HCT116 (cell line): ENCODE measurements around the gene SBF1. TPM values are rescaled to one million over a fixed set of nuclear protein-coding genes. Genes with fewer than 3 reads are reported as not detected.

Experiments
- ATAC-seq: fragments of 200-7000 bp; cut with Tn5 transposase; 2 replicates; pipeline ENCODE4 v1.9.1; 2020; ENCODE audit warnings: mild to moderate bottlenecking, moderate library complexity
- BruUV-seq: library from RNA; stranded (reverse); fragments of 400-500 nt; replicated peaks from 2 replicates; lab custom pipeline; 2021; lab: Mats Ljungman, UMichigan
- CTCF ChIA-PET: fragments of 300-600 bp; sonication (Branson Sonifier 250); formaldehyde crosslinking; loops from one replicate; lab custom pipeline; 2021; ENCODE audit warnings: antibody characterized with exemption; lab: Charles Lee
- POLR2A ChIA-PET: fragments of 300-600, 350-600 bp; sonication (Branson Sonifier 250); formaldehyde crosslinking; loops from one replicate; lab custom pipeline; 2021; ENCODE audit warnings: antibody characterized with exemption; lab: Charles Lee
- RAD21 ChIA-PET, 2 experiments: fragments of 300-600 bp; sonication (Branson Sonifier 250); formaldehyde crosslinking; loops; one replicate each; lab custom pipeline; 2023; ENCODE audit warnings: low total read pairs in 2 of 2; ENCODE audit not compliant: uncharacterized antibody in 2 of 2, unreplicated experiment in 2 of 2, low non-redundant PET in 1 of 2; lab: Charles Lee
- DNase-seq: peaks from one replicate; pipeline ENCODE4 v3.0.0-alpha.2; 2010; ENCODE audit warnings: low read depth, low spot score
- H2AFZ ChIP-seq: fragments of 200-600 bp; shearing (Covaris generic), sonication (generic); 2 replicates; pipeline ENCODE4 v1.6.1; 2017; ENCODE audit warnings: low read depth, mixed run types, mixed read lengths, antibody characterized with exemption, low read length; ENCODE audit not compliant: poor library complexity, severe bottlenecking
- H3K27ac ChIP-seq: 2 replicates; pipeline ENCODE4 v1.5.1; 2012; ENCODE audit warnings: low read depth, low read length
- H3K27me3 ChIP-seq: fragments of 200-600 bp; sonication (generic); 2 replicates; pipeline ENCODE4 v1.6.1; 2016; ENCODE audit warnings: mixed run types, low read length, mixed read lengths; ENCODE audit not compliant: insufficient read depth
- H3K36me3 ChIP-seq, 2 experiments: fragments of 200-500 bp in 1 of 2; fragments of 200-600 bp in 1 of 2; sonication (Bioruptor generic) in 1 of 2; sonication (generic) in 1 of 2; 2 replicates each; pipeline versions ENCODE4 v1.5.1 to v1.6.1; 2014 to 2016; ENCODE audit warnings: low read length in 2 of 2, inconsistent platforms in 1 of 2, mixed read lengths in 1 of 2, mixed run types in 1 of 2; ENCODE audit not compliant: insufficient read depth in 2 of 2, control insufficient read depth in 1 of 2
- H3K4me1 ChIP-seq, 2 experiments: fragments of 200-600 bp in 1 of 2; sonication (generic) in 1 of 2; 2 replicates each; pipeline versions ENCODE4 v1.5.1 to v1.6.1; 2012 to 2017; ENCODE audit warnings: low read length in 2 of 2, inconsistent platforms in 1 of 2, mild to moderate bottlenecking in 1 of 2, mixed read lengths in 1 of 2, mixed run types in 1 of 2, moderate library complexity in 1 of 2; ENCODE audit not compliant: insufficient read depth in 2 of 2, control insufficient read depth in 1 of 2
- H3K4me2 ChIP-seq: fragments of 200-600 bp; sonication (generic); 2 replicates; pipeline ENCODE4 v1.6.1; 2017; ENCODE audit warnings: mixed run types, low read length, mixed read lengths
- H3K4me3 ChIP-seq, 2 experiments: fragments of 200-600 bp in 1 of 2; sonication (generic) in 1 of 2; replicated peaks in 1 of 2; 2 replicates each; pipeline ENCODE4 v1.5.1; 2011 to 2016; ENCODE audit warnings: low read length in 2 of 2, control low read depth in 1 of 2, low read depth in 1 of 2, mild to moderate bottlenecking in 1 of 2, mixed read lengths in 1 of 2, mixed run types in 1 of 2
- H3K79me2 ChIP-seq: fragments of 200-600 bp; sonication (generic); 2 replicates; pipeline ENCODE4 v1.6.1; 2017; ENCODE audit warnings: mild to moderate bottlenecking, mixed run types, low read length, moderate library complexity, mixed read lengths; ENCODE audit not compliant: insufficient read depth
- H3K9ac ChIP-seq: fragments of 200-600 bp; sonication (generic); 2 replicates; pipeline ENCODE4 v1.6.1; 2016; ENCODE audit warnings: low read length, mixed read lengths
- H3K9me2 ChIP-seq: fragments of 200-600 bp; sonication (generic), shearing (Covaris generic); 2 replicates; pipeline ENCODE4 v1.6.1; 2017; ENCODE audit warnings: mixed run types, mild to moderate bottlenecking, moderate library complexity; ENCODE audit not compliant: insufficient read depth
- H3K9me3 ChIP-seq, 2 experiments: fragments of 200-500 bp in 1 of 2; fragments of 200-600 bp in 1 of 2; sonication (Bioruptor generic) in 1 of 2; sonication (generic) in 1 of 2; 2 replicates each; pipeline ENCODE4 v1.6.1; 2014 to 2017; ENCODE audit warnings: low read length in 2 of 2, mixed read lengths in 2 of 2, inconsistent platforms in 1 of 2, low read depth in 1 of 2, mild to moderate bottlenecking in 1 of 2, mixed run types in 1 of 2, moderate library complexity in 1 of 2; ENCODE audit not compliant: control insufficient read depth in 1 of 2, insufficient read depth in 1 of 2
- H4K20me1 ChIP-seq: fragments of 200-600 bp; sonication (generic), shearing (Covaris generic); 2 replicates; pipeline ENCODE4 v1.6.1; 2017; ENCODE audit warnings: mixed run types, mild to moderate bottlenecking, moderate library complexity; ENCODE audit not compliant: insufficient read depth
- CEBPB ChIP-seq: IDR thresholded peaks from 2 replicates; pipeline ENCODE4 v1.6.1; 2012; ENCODE audit warnings: low read depth
- EGR1 ChIP-seq: IDR thresholded peaks from 2 replicates; pipeline ENCODE4 v1.6.1; 2012; ENCODE audit warnings: low read depth
- ELF1 ChIP-seq: IDR thresholded peaks from 2 replicates; pipeline ENCODE4 v1.6.1; 2012; ENCODE audit warnings: low read depth, borderline replicate concordance
- EZH2phosphoT487 ChIP-seq: fragments of 200-600 bp; IDR thresholded peaks from 2 replicates; pipeline ENCODE4 v1.6.1; 2018; ENCODE audit warnings: antibody characterized with exemption, borderline replicate concordance
- FOSL1 ChIP-seq: IDR thresholded peaks from 2 replicates; pipeline ENCODE4 v1.6.1; 2012; ENCODE audit warnings: low read depth
- POLR2AphosphoS5 ChIP-seq: IDR thresholded peaks from 2 replicates; pipeline ENCODE4 v1.6.1; 2011; ENCODE audit warnings: mild to moderate bottlenecking, low read depth, low read length, moderate library complexity
- RAD21 ChIP-seq: IDR thresholded peaks from 2 replicates; pipeline ENCODE4 v1.6.1; 2012; ENCODE audit warnings: low read depth, mild to moderate bottlenecking
- SIN3A ChIP-seq: IDR thresholded peaks from 2 replicates; pipeline ENCODE4 v1.6.1; 2012; ENCODE audit warnings: low read depth
- SP1 ChIP-seq: IDR thresholded peaks from 2 replicates; pipeline ENCODE4 v1.6.1; 2012; ENCODE audit warnings: low read depth
- SRF ChIP-seq: IDR thresholded peaks from 2 replicates; pipeline ENCODE4 v1.6.1; 2012; ENCODE audit warnings: low read depth
- TCF7L2 ChIP-seq: IDR thresholded peaks from 2 replicates; pipeline ENCODE4 v1.7.0; 2011; ENCODE audit warnings: borderline replicate concordance, inconsistent platforms; ENCODE audit not compliant: insufficient read depth, insufficient read length; ENCODE audit errors: extremely low read depth
- YY1 ChIP-seq: IDR thresholded peaks from 2 replicates; pipeline ENCODE4 v1.6.1; 2011; ENCODE audit warnings: low read length, low read depth, moderate library complexity, mild to moderate bottlenecking; ENCODE audit not compliant: insufficient replicate concordance; ENCODE audit errors: extremely low read depth
- intact Hi-C: fragments of 100-400 bp; cut with micrococcal nuclease; formaldehyde crosslinking; loops from 2 replicates; pipeline ENCODE4 v1.10.0; 2022
- total RNA-seq: library from RNA; stranded (reverse); gene quantifications from one replicate; pipeline ENCODE4 v1.2.1, GENCODE V29; 2021; ENCODE audit not compliant: unreplicated experiment
- TF ChIP-seq, protein P1 (sequence below), 3 experiments: fragments of 200-600 bp in 1 of 3; sonication (generic) in 1 of 3; IDR thresholded peaks in 2 of 3; conservative IDR thresholded peaks in 1 of 3; 2 replicates each; pipeline ENCODE4 v1.5.1; 2012 to 2017; ENCODE audit warnings: low read depth in 2 of 3, low read length in 2 of 3, antibody characterized with exemption in 1 of 3, borderline replicate concordance in 1 of 3, control low read depth in 1 of 3, mild to moderate bottlenecking in 1 of 3, mixed read lengths in 1 of 3, mixed run types in 1 of 3, moderate library complexity in 1 of 3; ENCODE audit not compliant: insufficient read depth in 1 of 3
- TF ChIP-seq, protein P2 (sequence below): IDR thresholded peaks from 2 replicates; pipeline ENCODE4 v1.6.1; 2011; ENCODE audit warnings: mild to moderate bottlenecking, low read length, moderate library complexity; ENCODE audit not compliant: insufficient replicate concordance; ENCODE audit errors: extremely low read depth
- TF ChIP-seq, protein P3 (sequence below): IDR thresholded peaks from 2 replicates; pipeline ENCODE4 v1.6.1; 2012

SBF1 gene
- total RNA-seq, 1 experiment from 2014 or later, result 91.1 TPM

DNA sequence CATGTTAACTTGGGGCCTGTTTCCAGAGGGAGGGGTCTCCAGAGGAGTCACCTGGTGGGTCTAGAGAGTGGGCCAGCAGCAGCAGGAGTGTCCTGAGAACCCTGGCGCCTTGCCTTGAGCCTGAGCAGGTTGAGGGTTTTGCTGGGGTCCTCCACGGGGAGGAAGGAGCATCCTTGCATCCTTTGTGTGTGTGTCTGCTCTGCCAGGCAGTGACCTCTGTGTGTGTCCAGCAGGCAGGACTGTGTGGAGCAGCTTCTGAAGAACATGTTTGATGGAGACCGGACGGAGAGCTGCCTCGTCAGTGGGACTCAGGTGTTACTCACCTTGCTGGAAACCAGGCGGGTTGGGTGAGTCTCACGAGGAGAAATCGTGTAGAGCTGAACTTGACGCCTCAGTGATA lies 55.7 kb downstream of the SBF1 start:
- CTCF ChIA-PET, result no interaction called here
- DNase-seq (no peak), ATAC-seq (no peak)
- no peaks in the 10 kb centered on the region for H3K9me3 ChIP-seq
- H3K9me2 ChIP-seq, result no peaks in the 10 kb centered on the region
- RAD21 ChIA-PET, result no interaction called here
- no peak overlapping the region for H2AFZ ChIP-seq
- TF ChIP-seq ELF1, result no peak
- TF ChIP-seq, protein P1, sequence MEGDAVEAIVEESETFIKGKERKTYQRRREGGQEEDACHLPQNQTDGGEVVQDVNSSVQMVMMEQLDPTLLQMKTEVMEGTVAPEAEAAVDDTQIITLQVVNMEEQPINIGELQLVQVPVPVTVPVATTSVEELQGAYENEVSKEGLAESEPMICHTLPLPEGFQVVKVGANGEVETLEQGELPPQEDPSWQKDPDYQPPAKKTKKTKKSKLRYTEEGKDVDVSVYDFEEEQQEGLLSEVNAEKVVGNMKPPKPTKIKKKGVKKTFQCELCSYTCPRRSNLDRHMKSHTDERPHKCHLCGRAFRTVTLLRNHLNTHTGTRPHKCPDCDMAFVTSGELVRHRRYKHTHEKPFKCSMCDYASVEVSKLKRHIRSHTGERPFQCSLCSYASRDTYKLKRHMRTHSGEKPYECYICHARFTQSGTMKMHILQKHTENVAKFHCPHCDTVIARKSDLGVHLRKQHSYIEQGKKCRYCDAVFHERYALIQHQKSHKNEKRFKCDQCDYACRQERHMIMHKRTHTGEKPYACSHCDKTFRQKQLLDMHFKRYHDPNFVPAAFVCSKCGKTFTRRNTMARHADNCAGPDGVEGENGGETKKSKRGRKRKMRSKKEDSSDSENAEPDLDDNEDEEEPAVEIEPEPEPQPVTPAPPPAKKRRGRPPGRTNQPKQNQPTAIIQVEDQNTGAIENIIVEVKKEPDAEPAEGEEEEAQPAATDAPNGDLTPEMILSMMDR (IDR thresholded peaks at IDR 0.05 in 2 of 3, conservative IDR thresholded peaks at IDR 0.05 in 1 of 3; ENCODE audit: borderline replicate concordance in 1 of 3, insufficient read depth in 1 of 3, low read depth in 2 of 3, low read length in 2 of 3), result no peak
- TF ChIP-seq, protein P2, sequence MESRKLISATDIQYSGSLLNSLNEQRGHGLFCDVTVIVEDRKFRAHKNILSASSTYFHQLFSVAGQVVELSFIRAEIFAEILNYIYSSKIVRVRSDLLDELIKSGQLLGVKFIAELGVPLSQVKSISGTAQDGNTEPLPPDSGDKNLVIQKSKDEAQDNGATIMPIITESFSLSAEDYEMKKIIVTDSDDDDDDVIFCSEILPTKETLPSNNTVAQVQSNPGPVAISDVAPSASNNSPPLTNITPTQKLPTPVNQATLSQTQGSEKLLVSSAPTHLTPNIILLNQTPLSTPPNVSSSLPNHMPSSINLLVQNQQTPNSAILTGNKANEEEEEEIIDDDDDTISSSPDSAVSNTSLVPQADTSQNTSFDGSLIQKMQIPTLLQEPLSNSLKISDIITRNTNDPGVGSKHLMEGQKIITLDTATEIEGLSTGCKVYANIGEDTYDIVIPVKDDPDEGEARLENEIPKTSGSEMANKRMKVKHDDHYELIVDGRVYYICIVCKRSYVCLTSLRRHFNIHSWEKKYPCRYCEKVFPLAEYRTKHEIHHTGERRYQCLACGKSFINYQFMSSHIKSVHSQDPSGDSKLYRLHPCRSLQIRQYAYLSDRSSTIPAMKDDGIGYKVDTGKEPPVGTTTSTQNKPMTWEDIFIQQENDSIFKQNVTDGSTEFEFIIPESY, result no peak
- TF ChIP-seq FOSL1, result no peak
- TF ChIP-seq, protein P3, sequence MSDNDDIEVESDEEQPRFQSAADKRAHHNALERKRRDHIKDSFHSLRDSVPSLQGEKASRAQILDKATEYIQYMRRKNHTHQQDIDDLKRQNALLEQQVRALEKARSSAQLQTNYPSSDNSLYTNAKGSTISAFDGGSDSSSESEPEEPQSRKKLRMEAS, result no peak
- TF ChIP-seq RAD21, result no peak
- no peak for TF ChIP-seq SP1
- no peak for TF ChIP-seq SRF
- no peak for TF ChIP-seq SIN3A
- no peak for TF ChIP-seq CEBPB
- no peak for TF ChIP-seq POLR2AphosphoS5
- TF ChIP-seq YY1, result no peak
- TF ChIP-seq EGR1, result no peak
- no peak for TF ChIP-seq EZH2phosphoT487
- no peak for TF ChIP-seq TCF7L2
- no TSS peak for BruUV-seq
- no peak overlapping the region for H3K4me3 ChIP-seq
- no peaks in the 10 kb centered on the region for H4K20me1 ChIP-seq
- POLR2A ChIA-PET, result no interaction called here
- intact Hi-C loops, result no loop called here
- H3K4me2 ChIP-seq, result no peak overlapping the region
- no peaks in the 10 kb centered on the region for H3K27me3 ChIP-seq
- H3K9ac ChIP-seq, result no peak overlapping the region
- no peaks in the 10 kb centered on the region for H3K79me2 ChIP-seq
- H3K36me3 ChIP-seq, result peaks cover 53 to 59% of the 10 kb centered on the region in 2 experiments
- H3K27ac ChIP-seq, result no peak overlapping the region
- H3K4me1 ChIP-seq, result no peaks in the 10 kb centered on the region
